ENCODE data around the gene GJD3. TPM values are rescaled to one million over a fixed set of nuclear protein-coding genes. Genes with fewer than 3 reads are reported as not detected.
A peak's percentile ranks its signal among the peaks of the same experiment; 100 is the strongest.

The GJD3 gene
- total RNA-seq, 1 donor from 2014 or later: not detected

DNA sequence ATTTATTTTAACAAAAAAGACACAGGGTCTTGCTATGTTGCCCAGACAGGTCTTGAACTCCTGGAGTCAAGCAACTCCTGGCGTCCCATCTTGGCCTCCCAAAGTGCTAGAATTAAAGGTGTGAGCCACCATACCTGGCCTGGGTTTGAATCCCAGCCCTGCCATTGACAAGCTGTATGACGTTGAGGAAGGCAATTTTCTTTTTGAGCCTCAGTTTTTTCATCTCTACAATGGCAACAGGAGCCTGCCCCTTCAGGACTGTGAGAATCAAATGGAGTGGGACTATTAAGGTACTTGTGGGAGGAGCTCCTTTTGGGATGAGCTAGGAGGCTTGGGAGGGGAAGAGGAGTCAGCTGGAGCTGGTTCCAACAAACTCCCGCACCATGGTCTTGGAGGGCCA is 49.3 kb downstream of the GJD3 start:
- H3K36me3 ChIP-seq: no peaks in the 10 kb centered on the region
- peak overlapping the region; percentile 90 to 91 for H3K27ac ChIP-seq
- TF ChIP-seq, protein P1, sequence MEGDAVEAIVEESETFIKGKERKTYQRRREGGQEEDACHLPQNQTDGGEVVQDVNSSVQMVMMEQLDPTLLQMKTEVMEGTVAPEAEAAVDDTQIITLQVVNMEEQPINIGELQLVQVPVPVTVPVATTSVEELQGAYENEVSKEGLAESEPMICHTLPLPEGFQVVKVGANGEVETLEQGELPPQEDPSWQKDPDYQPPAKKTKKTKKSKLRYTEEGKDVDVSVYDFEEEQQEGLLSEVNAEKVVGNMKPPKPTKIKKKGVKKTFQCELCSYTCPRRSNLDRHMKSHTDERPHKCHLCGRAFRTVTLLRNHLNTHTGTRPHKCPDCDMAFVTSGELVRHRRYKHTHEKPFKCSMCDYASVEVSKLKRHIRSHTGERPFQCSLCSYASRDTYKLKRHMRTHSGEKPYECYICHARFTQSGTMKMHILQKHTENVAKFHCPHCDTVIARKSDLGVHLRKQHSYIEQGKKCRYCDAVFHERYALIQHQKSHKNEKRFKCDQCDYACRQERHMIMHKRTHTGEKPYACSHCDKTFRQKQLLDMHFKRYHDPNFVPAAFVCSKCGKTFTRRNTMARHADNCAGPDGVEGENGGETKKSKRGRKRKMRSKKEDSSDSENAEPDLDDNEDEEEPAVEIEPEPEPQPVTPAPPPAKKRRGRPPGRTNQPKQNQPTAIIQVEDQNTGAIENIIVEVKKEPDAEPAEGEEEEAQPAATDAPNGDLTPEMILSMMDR (IDR thresholded peaks at IDR 0.05): no peak
- no peaks in the 10 kb centered on the region for H3K9me3 ChIP-seq
- DNase-seq (ENCODE audit: low spot score in 2 of 2): peak in 1 of 2 donors; percentile 61
- H3K4me3 ChIP-seq: no peak overlapping the region
- intact Hi-C loops (cut with DNase I): no loop called here
- H3K27me3 ChIP-seq: no peaks in the 10 kb centered on the region
- peaks cover 55 to 88% of the 10 kb centered on the region in 2 donors for H3K4me1 ChIP-seq

DNA sequence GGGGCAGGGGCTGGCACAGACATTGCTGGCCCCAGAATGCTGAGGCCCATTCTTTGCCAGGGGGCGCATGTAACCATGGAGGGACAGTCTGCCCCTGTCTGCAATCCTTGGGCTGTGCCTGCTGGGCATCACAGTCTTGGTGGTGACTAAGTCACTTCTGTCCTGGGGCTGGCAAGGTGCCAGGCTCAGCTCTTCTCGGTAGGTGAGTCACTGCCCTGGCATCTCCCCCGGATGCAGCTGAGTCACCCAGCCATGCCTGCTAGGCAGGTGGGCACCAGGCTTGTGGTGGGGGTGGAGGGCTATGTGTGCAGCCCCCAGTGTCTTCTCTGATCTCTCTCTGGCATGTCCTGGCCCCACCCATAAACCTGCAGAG is 50.0 kb downstream of the GJD3 start:
- Histone ChIP-seq H3K27ac (peak overlapping the region; percentile 90 to 91), H3K9me3 (no peaks in the 10 kb centered on the region), H3K27me3 (no peaks in the 10 kb centered on the region), H3K4me3 (no peak overlapping the region), H3K4me1 (peaks cover 56 to 88% of the 10 kb centered on the region in 2 donors), H3K36me3 (no peaks in the 10 kb centered on the region)
- intact Hi-C loops (cut with DNase I): loop anchor here (5.0 kb wide), 2 partner anchors 103 to 138 kb away; partner anchors contain the start of gene TOP2A
- TF ChIP-seq, protein P1 (IDR thresholded peaks at IDR 0.05): peak in 1 of 3 experiments; percentile 30
- peak; percentile 90 to 98 for DNase-seq (ENCODE audit: low spot score in 2 of 2)

DNA sequence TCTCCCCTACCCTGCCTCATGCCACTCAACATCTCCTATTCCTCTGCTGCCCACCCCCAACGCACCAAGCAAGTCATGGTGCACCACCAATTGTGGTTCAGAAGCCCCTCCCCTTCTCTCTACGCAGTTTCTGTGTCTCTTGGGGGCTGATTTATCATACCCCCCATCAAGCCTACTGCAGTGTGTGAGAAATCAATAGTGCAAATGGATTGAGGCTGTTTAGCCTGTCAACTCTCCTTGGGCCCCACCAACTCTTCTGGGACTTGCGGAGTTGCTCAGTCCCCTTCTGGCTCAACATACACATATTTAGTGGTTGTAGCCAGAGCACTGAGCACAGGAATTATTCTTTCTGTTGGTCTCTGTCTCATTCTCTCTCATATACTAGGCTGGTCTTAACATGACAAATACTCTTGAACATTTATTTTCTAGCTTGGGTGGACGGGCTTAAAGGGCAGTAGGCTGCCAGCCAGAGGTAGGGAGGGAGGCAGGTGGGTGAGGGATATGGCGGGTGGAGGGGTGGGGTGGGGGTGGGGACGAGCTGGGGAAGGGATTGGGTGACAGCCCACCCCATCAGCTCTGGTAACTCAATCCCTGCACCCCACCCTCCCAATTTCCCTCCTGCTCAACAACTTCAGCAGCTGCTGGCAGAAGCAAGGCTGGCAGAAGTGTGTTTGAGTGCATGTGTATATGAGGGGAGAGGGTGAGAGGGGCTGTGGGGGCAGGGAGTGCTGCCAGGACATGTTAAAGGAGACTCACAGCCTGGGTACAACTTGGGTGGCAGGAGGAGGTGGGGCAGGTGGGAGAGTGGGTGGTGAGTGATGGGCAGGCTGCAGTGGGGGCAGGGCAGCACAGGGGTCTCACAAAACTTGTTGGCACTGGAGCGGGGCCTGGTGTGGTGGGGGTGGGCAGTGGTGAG is 50.6 kb downstream of the GJD3 start:
- no peak overlapping the region for H3K4me3 ChIP-seq
- intact Hi-C loops (cut with DNase I): loop anchor here (5.0 kb wide), 2 partner anchors 103 to 138 kb away; partner anchors contain the start of gene TOP2A
- peak overlapping the region; percentile 82 to 91 for H3K27ac ChIP-seq
- no peaks in the 10 kb centered on the region for H3K36me3 ChIP-seq
- no peak for DNase-seq (ENCODE audit: low spot score in 2 of 2)
- peaks cover 61 to 88% of the 10 kb centered on the region in 2 donors for H3K4me1 ChIP-seq
- TF ChIP-seq, protein P1 (IDR thresholded peaks at IDR 0.05): no peak
- no peaks in the 10 kb centered on the region for H3K27me3 ChIP-seq
- H3K9me3 ChIP-seq: no peaks in the 10 kb centered on the region

Other genes with a start within 250 kb of the GJD3 start
- 82.5 TPM for gene MSL1, start 242.8 kb downstream of the GJD3 start, total RNA-seq
- gene CASC3, start 224.2 kb downstream of the GJD3 start, total RNA-seq: 48.9 TPM
- 8.7 TPM for gene RAPGEFL1, start 187.3 kb downstream of the GJD3 start, total RNA-seq
- gene WIPF2, start 145.4 kb downstream of the GJD3 start, total RNA-seq: 11.2 TPM
- gene CDC6, start 76.9 kb downstream of the GJD3 start, total RNA-seq: 1.2 TPM
- 77.3 TPM for gene RARA, start 55.6 kb downstream of the GJD3 start, total RNA-seq
- 0.11 TPM for gene TOP2A, start 53.2 kb upstream of the GJD3 start, total RNA-seq
- gene IGFBP4, start 78.7 kb upstream of the GJD3 start, total RNA-seq: 1,295 TPM
- gene TNS4, start 136.9 kb upstream of the GJD3 start, total RNA-seq: not detected
- not detected for gene CCR7, start 200.7 kb upstream of the GJD3 start, total RNA-seq